NCI-H2107 (cell line): Measurements from ENCODE around the gene PHLDB1.

ENCODE experiments used
- DNase-seq: peaks from one replicate; lab custom pipeline; 2025; lab: John Stamatoyannopoulos, UW

Gene PHLDB1

GRCh38 chr11:118640332-118641154 is 33.1 kb downstream of the PHLDB1 start:
- no peak for DNase-seq

- peak; percentile 74 for DNase-seq
Observed at GRCh38 chr11:118641397-118642019, 34.1 kb downstream of the PHLDB1 start.

- DNase-seq = no peak
Observed at GRCh38 chr11:118643142-118643994, 36.0 kb downstream of the PHLDB1 start.

GRCh38 chr11:118643995-118644345 is 36.6 kb downstream of the PHLDB1 start:
- no peak for DNase-seq

GRCh38 chr11:118644496-118644895 is 37.1 kb downstream of the PHLDB1 start:
- DNase-seq = no peak

- DNase-seq = no peak
Observed at GRCh38 chr11:118645066-118645715, 37.8 kb downstream of the PHLDB1 start.

- DNase-seq = no peak
Observed at GRCh38 chr11:118646393-118646792, 39.0 kb downstream of the PHLDB1 start.

- DNase-seq = no peak
Observed at GRCh38 chr11:118648291-118648690, 40.9 kb downstream of the PHLDB1 start.

- no peak for DNase-seq
Observed at GRCh38 chr11:118649941-118650340, 42.5 kb downstream of the PHLDB1 start.

- DNase-seq = no peak
Observed at GRCh38 chr11:118650366-118650765, 43.0 kb downstream of the PHLDB1 start.

GRCh38 chr11:118651820-118652219 is 44.4 kb downstream of the PHLDB1 start:
- DNase-seq = no peak

- no peak for DNase-seq
Observed at GRCh38 chr11:118652681-118653181, 45.3 kb downstream of the PHLDB1 start.

GRCh38 chr11:118653684-118654390 is 46.4 kb downstream of the PHLDB1 start:
- no peak for DNase-seq

- no peak for DNase-seq
Observed at GRCh38 chr11:118655486-118656190, 48.2 kb downstream of the PHLDB1 start.

GRCh38 chr11:118656563-118657165 is 49.2 kb downstream of the PHLDB1 start:
- DNase-seq = no peak

GRCh38 chr11:118657238-118657637 is 49.8 kb downstream of the PHLDB1 start:
- DNase-seq = no peak

GRCh38 chr11:118657709-118658428 is 50.5 kb downstream of the PHLDB1 start:
- DNase-seq = no peak

- DNase-seq = no peak
Observed at GRCh38 chr11:118658429-118659313, 51.3 kb downstream of the PHLDB1 start.
